ENCODE data around the gene ZNF334.

- TF ChIP-seq CTCF (conservative IDR thresholded peaks at IDR 0.05) = no peak
- TF ChIP-seq ZFX (IDR thresholded peaks at IDR 0.05) = no peak
Measured at GRCh38 chr20:46505506-46505905, 7.9 kb downstream of the ZNF334 start.
